Measurements from ENCODE around the gene SDHA. TPM values are rescaled to one million over a fixed set of nuclear protein-coding genes. Genes with fewer than 3 reads are reported as not detected.

Gene SDHA
- polyA plus RNA-seq, 1 donor from 2014 or later: 70.4 TPM

DNA sequence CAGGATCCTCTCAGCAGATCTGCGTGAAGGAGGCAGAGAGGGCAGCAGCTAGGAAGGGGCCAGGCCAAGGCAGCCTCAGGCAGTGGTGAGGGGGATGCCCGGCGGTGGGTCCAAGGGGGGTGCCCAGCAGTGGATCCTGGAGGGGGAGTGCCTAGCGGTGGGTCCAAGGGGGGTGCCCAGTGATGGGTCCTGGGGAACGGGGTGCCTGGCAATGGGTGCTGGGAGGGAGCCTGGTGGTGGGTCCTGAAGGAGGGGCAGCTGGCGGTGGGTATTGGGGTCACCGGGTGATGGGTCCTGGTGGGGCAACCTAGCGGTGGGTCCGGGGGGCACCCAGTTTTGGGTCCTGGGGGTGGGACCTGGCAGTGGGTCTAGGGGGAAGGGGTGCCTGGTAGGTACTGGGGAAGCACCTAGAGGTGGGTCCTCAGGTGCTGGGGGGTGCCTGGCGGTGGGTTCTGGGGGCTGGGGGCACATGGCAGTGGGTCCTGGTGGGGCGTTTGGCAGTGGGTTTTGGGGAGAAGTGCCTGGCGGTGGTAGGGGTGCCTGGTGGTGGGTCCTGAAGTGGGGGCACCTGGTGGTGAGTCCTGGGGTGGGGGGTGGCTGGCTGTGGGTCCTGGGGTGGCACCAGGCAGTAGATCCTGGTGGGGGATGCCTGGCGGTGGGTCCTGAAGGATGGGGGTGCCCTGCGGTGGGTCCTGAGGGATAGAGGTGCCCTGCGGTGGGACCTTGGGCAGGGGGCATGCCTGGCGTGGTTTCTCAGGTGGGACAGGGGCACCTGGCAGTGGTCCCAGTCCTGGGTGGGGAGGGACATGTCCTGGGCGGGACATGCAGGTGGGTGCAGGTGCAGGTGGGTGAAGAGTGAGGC, 24.9 kb upstream of the SDHA start:
- Histone ChIP-seq H3K36me3 (ENCODE audit: insufficient read depth, low read length) (no peaks in the 10 kb centered on the region), H3K4me2 (ENCODE audit: low read length) (no peak overlapping the region)

DNA sequence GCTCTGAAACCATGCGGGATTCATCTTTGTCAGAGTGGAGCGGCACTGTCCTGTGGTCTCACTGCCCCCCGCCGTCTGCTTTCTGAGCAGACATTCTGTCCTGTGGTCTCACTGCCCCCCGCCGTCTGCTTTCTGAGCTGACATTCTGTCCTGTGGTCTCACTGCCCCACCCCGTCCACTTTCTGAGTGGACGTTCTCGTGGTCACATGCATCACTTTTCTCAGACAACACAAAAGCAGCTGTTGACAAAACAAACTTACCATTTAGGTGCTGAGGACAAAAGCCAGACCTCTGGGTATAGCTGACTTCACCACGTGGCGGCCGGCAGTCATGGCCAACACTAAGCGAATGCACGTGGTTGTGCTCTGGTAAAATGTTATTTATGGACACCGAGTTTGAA, 24.0 kb upstream of the SDHA start:
- Histone ChIP-seq H3K4me3 (ENCODE audit: low read length) (no peak overlapping the region), H4K20me1 (ENCODE audit: insufficient read depth) (no peaks in the 10 kb centered on the region), H3F3A (ENCODE audit: insufficient read depth, low read length, poor library complexity, severe bottlenecking) (no peaks in the 10 kb centered on the region), H3K9ac (ENCODE audit: low read length) (no peak overlapping the region), H3K79me2 (replicated peaks; ENCODE audit: insufficient read depth, low read length) (no peaks in the 10 kb centered on the region), H3K9me2 (ENCODE audit: insufficient read depth, low read length) (no peaks in the 10 kb centered on the region), H3K36me3 (ENCODE audit: insufficient read depth, low read length) (no peaks in the 10 kb centered on the region), H2AFZ (ENCODE audit: low read depth, low read length) (no peak overlapping the region), H3K9me3 (ENCODE audit: low read length) (no peaks in the 10 kb centered on the region), H3K27ac (ENCODE audit: low read length) (no peak overlapping the region), H3K4me2 (ENCODE audit: low read length) (no peak overlapping the region), H3K27me3 (ENCODE audit: insufficient read depth, low read depth, low read length) (no peaks in the 10 kb centered on the region)
- no peak for TF ChIP-seq RAD21 (conservative IDR thresholded peaks at IDR 0.05)
- no peak for TF ChIP-seq EP300 (conservative IDR thresholded peaks at IDR 0.05; ENCODE audit: poor library complexity, severe bottlenecking)
- TF ChIP-seq TAF1 (IDR thresholded peaks at IDR 0.05; ENCODE audit: low read depth): no peak
- TF ChIP-seq POLR2AphosphoS5 (IDR thresholded peaks at IDR 0.05): no peak
- TF ChIP-seq EZH2 (IDR thresholded peaks at IDR 0.05; ENCODE audit: borderline replicate concordance, insufficient read depth, low read length, poor library complexity, severe bottlenecking): no peak
- TF ChIP-seq, protein P1, sequence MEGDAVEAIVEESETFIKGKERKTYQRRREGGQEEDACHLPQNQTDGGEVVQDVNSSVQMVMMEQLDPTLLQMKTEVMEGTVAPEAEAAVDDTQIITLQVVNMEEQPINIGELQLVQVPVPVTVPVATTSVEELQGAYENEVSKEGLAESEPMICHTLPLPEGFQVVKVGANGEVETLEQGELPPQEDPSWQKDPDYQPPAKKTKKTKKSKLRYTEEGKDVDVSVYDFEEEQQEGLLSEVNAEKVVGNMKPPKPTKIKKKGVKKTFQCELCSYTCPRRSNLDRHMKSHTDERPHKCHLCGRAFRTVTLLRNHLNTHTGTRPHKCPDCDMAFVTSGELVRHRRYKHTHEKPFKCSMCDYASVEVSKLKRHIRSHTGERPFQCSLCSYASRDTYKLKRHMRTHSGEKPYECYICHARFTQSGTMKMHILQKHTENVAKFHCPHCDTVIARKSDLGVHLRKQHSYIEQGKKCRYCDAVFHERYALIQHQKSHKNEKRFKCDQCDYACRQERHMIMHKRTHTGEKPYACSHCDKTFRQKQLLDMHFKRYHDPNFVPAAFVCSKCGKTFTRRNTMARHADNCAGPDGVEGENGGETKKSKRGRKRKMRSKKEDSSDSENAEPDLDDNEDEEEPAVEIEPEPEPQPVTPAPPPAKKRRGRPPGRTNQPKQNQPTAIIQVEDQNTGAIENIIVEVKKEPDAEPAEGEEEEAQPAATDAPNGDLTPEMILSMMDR (IDR thresholded peaks at IDR 0.05; ENCODE audit: poor library complexity, severe bottlenecking): no peak
- TF ChIP-seq, protein P2, sequence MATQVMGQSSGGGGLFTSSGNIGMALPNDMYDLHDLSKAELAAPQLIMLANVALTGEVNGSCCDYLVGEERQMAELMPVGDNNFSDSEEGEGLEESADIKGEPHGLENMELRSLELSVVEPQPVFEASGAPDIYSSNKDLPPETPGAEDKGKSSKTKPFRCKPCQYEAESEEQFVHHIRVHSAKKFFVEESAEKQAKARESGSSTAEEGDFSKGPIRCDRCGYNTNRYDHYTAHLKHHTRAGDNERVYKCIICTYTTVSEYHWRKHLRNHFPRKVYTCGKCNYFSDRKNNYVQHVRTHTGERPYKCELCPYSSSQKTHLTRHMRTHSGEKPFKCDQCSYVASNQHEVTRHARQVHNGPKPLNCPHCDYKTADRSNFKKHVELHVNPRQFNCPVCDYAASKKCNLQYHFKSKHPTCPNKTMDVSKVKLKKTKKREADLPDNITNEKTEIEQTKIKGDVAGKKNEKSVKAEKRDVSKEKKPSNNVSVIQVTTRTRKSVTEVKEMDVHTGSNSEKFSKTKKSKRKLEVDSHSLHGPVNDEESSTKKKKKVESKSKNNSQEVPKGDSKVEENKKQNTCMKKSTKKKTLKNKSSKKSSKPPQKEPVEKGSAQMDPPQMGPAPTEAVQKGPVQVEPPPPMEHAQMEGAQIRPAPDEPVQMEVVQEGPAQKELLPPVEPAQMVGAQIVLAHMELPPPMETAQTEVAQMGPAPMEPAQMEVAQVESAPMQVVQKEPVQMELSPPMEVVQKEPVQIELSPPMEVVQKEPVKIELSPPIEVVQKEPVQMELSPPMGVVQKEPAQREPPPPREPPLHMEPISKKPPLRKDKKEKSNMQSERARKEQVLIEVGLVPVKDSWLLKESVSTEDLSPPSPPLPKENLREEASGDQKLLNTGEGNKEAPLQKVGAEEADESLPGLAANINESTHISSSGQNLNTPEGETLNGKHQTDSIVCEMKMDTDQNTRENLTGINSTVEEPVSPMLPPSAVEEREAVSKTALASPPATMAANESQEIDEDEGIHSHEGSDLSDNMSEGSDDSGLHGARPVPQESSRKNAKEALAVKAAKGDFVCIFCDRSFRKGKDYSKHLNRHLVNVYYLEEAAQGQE (IDR thresholded peaks at IDR 0.05; ENCODE audit: borderline replicate concordance): no peak
- TF ChIP-seq SMC3 (conservative IDR thresholded peaks at IDR 0.05; ENCODE audit: poor library complexity): no peak
- TF ChIP-seq MXI1 (conservative IDR thresholded peaks at IDR 0.05; ENCODE audit: poor library complexity, severe bottlenecking): no peak

More for the DNA sequence above, 24.9 kb upstream of the SDHA start:
- Histone ChIP-seq H3K4me3 (ENCODE audit: low read length) (no peak overlapping the region), H4K20me1 (ENCODE audit: insufficient read depth) (no peaks in the 10 kb centered on the region), H3K9ac (ENCODE audit: low read length) (no peak overlapping the region), H3K9me3 (ENCODE audit: low read length) (no peaks in the 10 kb centered on the region), H2AFZ (ENCODE audit: low read depth, low read length) (no peak overlapping the region), H3K79me2 (replicated peaks; ENCODE audit: insufficient read depth, low read length) (no peaks in the 10 kb centered on the region), H3K27me3 (ENCODE audit: insufficient read depth, low read depth, low read length) (no peaks in the 10 kb centered on the region), H3K9me2 (ENCODE audit: insufficient read depth, low read length) (no peaks in the 10 kb centered on the region), H3K27ac (ENCODE audit: low read length) (no peak overlapping the region), H3F3A (ENCODE audit: insufficient read depth, low read length, poor library complexity, severe bottlenecking) (no peaks in the 10 kb centered on the region)
- TF ChIP-seq, protein P1 (IDR thresholded peaks at IDR 0.05; ENCODE audit: poor library complexity, severe bottlenecking): no peak
- no peak for TF ChIP-seq POLR2AphosphoS5 (IDR thresholded peaks at IDR 0.05)
- no peak for TF ChIP-seq MXI1 (conservative IDR thresholded peaks at IDR 0.05; ENCODE audit: poor library complexity, severe bottlenecking)
- TF ChIP-seq EP300 (conservative IDR thresholded peaks at IDR 0.05; ENCODE audit: poor library complexity, severe bottlenecking): no peak
- no peak for TF ChIP-seq EZH2 (IDR thresholded peaks at IDR 0.05; ENCODE audit: borderline replicate concordance, insufficient read depth, low read length, poor library complexity, severe bottlenecking)
- TF ChIP-seq TAF1 (IDR thresholded peaks at IDR 0.05; ENCODE audit: low read depth): no peak
- no peak for TF ChIP-seq RAD21 (conservative IDR thresholded peaks at IDR 0.05)
- TF ChIP-seq, protein P2 (IDR thresholded peaks at IDR 0.05; ENCODE audit: borderline replicate concordance): no peak
- TF ChIP-seq SMC3 (conservative IDR thresholded peaks at IDR 0.05; ENCODE audit: poor library complexity): no peak

All from neural cell (in vitro differentiated cells).